Measurements from ENCODE around the gene TMEM52.

GRCh38 chr1:1869469-1869868 lies 49.6 kb downstream of the TMEM52 start:
- no peak for TF ChIP-seq CTCF (IDR thresholded peaks at IDR 0.05)
- no peak for TF ChIP-seq POLR2A (IDR thresholded peaks at IDR 0.05)
- no peak for TF ChIP-seq EP300 (IDR thresholded peaks at IDR 0.05)

Data from ovary (tissue), 3 donors.